Measurements from ENCODE around the gene YPEL1.

Gene YPEL1

GRCh38 chr22:21697880-21698279, 37.7 kb downstream of the YPEL1 start:
- Histone ChIP-seq H2AFZ (ENCODE audit: insufficient read depth, low read length, poor library complexity) (no peak overlapping the region), H3K4me3 (ENCODE audit: low read depth, low read length) (no peak overlapping the region), H3K4me1 (ENCODE audit: control insufficient read depth in 1 of 2, insufficient read depth in 2 of 2, low read length in 2 of 2) (no peaks in the 10 kb centered on the region), H3K14ac (ENCODE audit: low read length) (no peak overlapping the region), H2BK12ac (ENCODE audit: low read length) (no peak overlapping the region), H3K23ac (ENCODE audit: low read length) (no peak overlapping the region), H4K91ac (ENCODE audit: low read depth, low read length) (no peak overlapping the region), H3K27ac (ENCODE audit: low read depth, low read length) (no peak overlapping the region), H4K8ac (ENCODE audit: low read depth, low read length) (no peak overlapping the region), H3K27me3 (ENCODE audit: insufficient read depth, low read length) (no peaks in the 10 kb centered on the region), H3K9me3 (ENCODE audit: insufficient read depth, low read depth, low read length) (no peaks in the 10 kb centered on the region), H4K12ac (ENCODE audit: low read depth, low read length) (no peak overlapping the region), H3K79me1 (ENCODE audit: low read length) (no peaks in the 10 kb centered on the region), H2BK120ac (ENCODE audit: insufficient read depth, low read length, poor library complexity) (no peak overlapping the region), H3K36me3 (ENCODE audit: control insufficient read depth in 1 of 2, insufficient read depth in 2 of 2, low read length in 2 of 2) (peaks cover 43 to 46% of the 10 kb centered on the region in 2 experiments), H2AK5ac (ENCODE audit: low read length) (no peak overlapping the region), H3K4me2 (ENCODE audit: low read length) (no peak overlapping the region), H3K79me2 (ENCODE audit: control insufficient read depth, insufficient read depth, low read length, poor library complexity) (no peaks in the 10 kb centered on the region), H3K4ac (ENCODE audit: low read depth, low read length) (no peak overlapping the region), H2BK5ac (ENCODE audit: low read depth, low read length, poor library complexity) (no peak overlapping the region), H3K18ac (ENCODE audit: low read length) (no peak overlapping the region), H3K9ac (ENCODE audit: low read length) (no peak overlapping the region)
- DNase-seq = no peak

GRCh38 chr22:21697021-21697771, 38.4 kb downstream of the YPEL1 start:
- no peak overlapping the region for H3K23ac ChIP-seq (ENCODE audit: low read length)
- H4K8ac ChIP-seq (ENCODE audit: low read depth, low read length) = no peak overlapping the region
- no peak overlapping the region for H4K12ac ChIP-seq (ENCODE audit: low read depth, low read length)
- H3K4me1 ChIP-seq (ENCODE audit: control insufficient read depth in 1 of 2, insufficient read depth in 2 of 2, low read length in 2 of 2) = no peaks in the 10 kb centered on the region
- no peak overlapping the region for H2AFZ ChIP-seq (ENCODE audit: insufficient read depth, low read length, poor library complexity)
- WGBS (ENCODE audit: extremely low coverage, insufficient coverage, insufficient read length) = no CpG with 5 or more reads among the region's 16 CpGs
- no peaks in the 10 kb centered on the region for H3K79me1 ChIP-seq (ENCODE audit: low read length)
- H3K4me2 ChIP-seq (ENCODE audit: low read length) = no peak overlapping the region
- no peak overlapping the region for H3K27ac ChIP-seq (ENCODE audit: low read depth, low read length)
- no peaks in the 10 kb centered on the region for H3K27me3 ChIP-seq (ENCODE audit: insufficient read depth, low read length)
- no peak overlapping the region for H2BK5ac ChIP-seq (ENCODE audit: low read depth, low read length, poor library complexity)
- no peak overlapping the region for H2AK5ac ChIP-seq (ENCODE audit: low read length)
- DNase-seq = no peak
- H2BK120ac ChIP-seq (ENCODE audit: insufficient read depth, low read length, poor library complexity) = no peak overlapping the region
- no peaks in the 10 kb centered on the region for H3K79me2 ChIP-seq (ENCODE audit: control insufficient read depth, insufficient read depth, low read length, poor library complexity)
- H3K18ac ChIP-seq (ENCODE audit: low read length) = no peak overlapping the region
- no peak overlapping the region for H3K4ac ChIP-seq (ENCODE audit: low read depth, low read length)
- H3K36me3 ChIP-seq (ENCODE audit: control insufficient read depth in 1 of 2, insufficient read depth in 2 of 2, low read length in 2 of 2) = peaks cover 43 to 46% of the 10 kb centered on the region in 2 experiments
- H3K9ac ChIP-seq (ENCODE audit: low read length) = no peak overlapping the region
- no peak overlapping the region for H3K4me3 ChIP-seq (ENCODE audit: low read depth, low read length)
- H4K91ac ChIP-seq (ENCODE audit: low read depth, low read length) = no peak overlapping the region
- no peak overlapping the region for H3K14ac ChIP-seq (ENCODE audit: low read length)
- no peak overlapping the region for H2BK12ac ChIP-seq (ENCODE audit: low read length)
- H3K9me3 ChIP-seq (ENCODE audit: insufficient read depth, low read depth, low read length) = no peaks in the 10 kb centered on the region

- Histone ChIP-seq H4K12ac (ENCODE audit: low read depth, low read length) (no peak overlapping the region), H3K27ac (ENCODE audit: low read depth, low read length) (no peak overlapping the region), H3K79me2 (ENCODE audit: control insufficient read depth, insufficient read depth, low read length, poor library complexity) (no peaks in the 10 kb centered on the region), H3K9me3 (ENCODE audit: insufficient read depth, low read depth, low read length) (no peaks in the 10 kb centered on the region), H2BK12ac (ENCODE audit: low read length) (no peak overlapping the region), H3K27me3 (ENCODE audit: insufficient read depth, low read length) (no peaks in the 10 kb centered on the region), H2BK5ac (ENCODE audit: low read depth, low read length, poor library complexity) (no peak overlapping the region), H2AFZ (ENCODE audit: insufficient read depth, low read length, poor library complexity) (no peak overlapping the region), H2BK120ac (ENCODE audit: insufficient read depth, low read length, poor library complexity) (no peak overlapping the region), H3K4me1 (ENCODE audit: control insufficient read depth in 1 of 2, insufficient read depth in 2 of 2, low read length in 2 of 2) (no peaks in the 10 kb centered on the region), H3K23ac (ENCODE audit: low read length) (no peak overlapping the region), H3K4ac (ENCODE audit: low read depth, low read length) (no peak overlapping the region), H4K8ac (ENCODE audit: low read depth, low read length) (no peak overlapping the region), H3K9ac (ENCODE audit: low read length) (no peak overlapping the region), H3K4me2 (ENCODE audit: low read length) (no peak overlapping the region), H3K14ac (ENCODE audit: low read length) (no peak overlapping the region), H3K36me3 (ENCODE audit: control insufficient read depth in 1 of 2, insufficient read depth in 2 of 2, low read length in 2 of 2) (peaks cover 46 to 51% of the 10 kb centered on the region in 2 experiments), H2AK5ac (ENCODE audit: low read length) (no peak overlapping the region), H3K18ac (ENCODE audit: low read length) (no peak overlapping the region), H3K79me1 (ENCODE audit: low read length) (no peaks in the 10 kb centered on the region), H4K91ac (ENCODE audit: low read depth, low read length) (no peak overlapping the region), H3K4me3 (ENCODE audit: low read depth, low read length) (no peak overlapping the region)
- no peak for DNase-seq
- WGBS (ENCODE audit: extremely low coverage, insufficient coverage, insufficient read length) = no CpG with 5 or more reads among the region's 6 CpGs
Observed at GRCh38 chr22:21696115-21696514, 39.5 kb downstream of the YPEL1 start.

GRCh38 chr22:21695430-21696085, 40.0 kb downstream of the YPEL1 start:
- no peak overlapping the region for H3K4me3 ChIP-seq (ENCODE audit: low read depth, low read length)
- no peak overlapping the region for H3K9ac ChIP-seq (ENCODE audit: low read length)
- no peak overlapping the region for H3K27ac ChIP-seq (ENCODE audit: low read depth, low read length)
- no peak overlapping the region for H2AK5ac ChIP-seq (ENCODE audit: low read length)
- no peak overlapping the region for H2AFZ ChIP-seq (ENCODE audit: insufficient read depth, low read length, poor library complexity)
- H3K36me3 ChIP-seq (ENCODE audit: control insufficient read depth in 1 of 2, insufficient read depth in 2 of 2, low read length in 2 of 2) = peaks cover 46 to 52% of the 10 kb centered on the region in 2 experiments
- H4K8ac ChIP-seq (ENCODE audit: low read depth, low read length) = no peak overlapping the region
- WGBS (ENCODE audit: extremely low coverage, insufficient coverage, insufficient read length) = no CpG with 5 or more reads among the region's 6 CpGs
- H2BK12ac ChIP-seq (ENCODE audit: low read length) = no peak overlapping the region
- no peak overlapping the region for H3K18ac ChIP-seq (ENCODE audit: low read length)
- no peaks in the 10 kb centered on the region for H3K4me1 ChIP-seq (ENCODE audit: control insufficient read depth in 1 of 2, insufficient read depth in 2 of 2, low read length in 2 of 2)
- no peak overlapping the region for H3K23ac ChIP-seq (ENCODE audit: low read length)
- H3K9me3 ChIP-seq (ENCODE audit: insufficient read depth, low read depth, low read length) = no peaks in the 10 kb centered on the region
- H3K4ac ChIP-seq (ENCODE audit: low read depth, low read length) = no peak overlapping the region
- no peak overlapping the region for H3K14ac ChIP-seq (ENCODE audit: low read length)
- H2BK5ac ChIP-seq (ENCODE audit: low read depth, low read length, poor library complexity) = no peak overlapping the region
- H3K4me2 ChIP-seq (ENCODE audit: low read length) = no peak overlapping the region
- no peak overlapping the region for H2BK120ac ChIP-seq (ENCODE audit: insufficient read depth, low read length, poor library complexity)
- H4K12ac ChIP-seq (ENCODE audit: low read depth, low read length) = no peak overlapping the region
- no peak for DNase-seq
- H4K91ac ChIP-seq (ENCODE audit: low read depth, low read length) = no peak overlapping the region
- no peaks in the 10 kb centered on the region for H3K79me2 ChIP-seq (ENCODE audit: control insufficient read depth, insufficient read depth, low read length, poor library complexity)
- no peaks in the 10 kb centered on the region for H3K27me3 ChIP-seq (ENCODE audit: insufficient read depth, low read length)
- H3K79me1 ChIP-seq (ENCODE audit: low read length) = no peaks in the 10 kb centered on the region
